NCI-H2227 (cell line): Measurements from ENCODE around the gene USPL1.
"Not testable (repeated sequence)": the region's sequence is repeated elsewhere in the genome, so short reads cannot be mapped to it uniquely, and the experiment has no call there.

ENCODE experiments used
- DNase-seq: peaks from one replicate; lab custom pipeline; 2025; ENCODE audit not compliant: unreplicated experiment; lab: John Stamatoyannopoulos, UW

Gene USPL1

DNA sequence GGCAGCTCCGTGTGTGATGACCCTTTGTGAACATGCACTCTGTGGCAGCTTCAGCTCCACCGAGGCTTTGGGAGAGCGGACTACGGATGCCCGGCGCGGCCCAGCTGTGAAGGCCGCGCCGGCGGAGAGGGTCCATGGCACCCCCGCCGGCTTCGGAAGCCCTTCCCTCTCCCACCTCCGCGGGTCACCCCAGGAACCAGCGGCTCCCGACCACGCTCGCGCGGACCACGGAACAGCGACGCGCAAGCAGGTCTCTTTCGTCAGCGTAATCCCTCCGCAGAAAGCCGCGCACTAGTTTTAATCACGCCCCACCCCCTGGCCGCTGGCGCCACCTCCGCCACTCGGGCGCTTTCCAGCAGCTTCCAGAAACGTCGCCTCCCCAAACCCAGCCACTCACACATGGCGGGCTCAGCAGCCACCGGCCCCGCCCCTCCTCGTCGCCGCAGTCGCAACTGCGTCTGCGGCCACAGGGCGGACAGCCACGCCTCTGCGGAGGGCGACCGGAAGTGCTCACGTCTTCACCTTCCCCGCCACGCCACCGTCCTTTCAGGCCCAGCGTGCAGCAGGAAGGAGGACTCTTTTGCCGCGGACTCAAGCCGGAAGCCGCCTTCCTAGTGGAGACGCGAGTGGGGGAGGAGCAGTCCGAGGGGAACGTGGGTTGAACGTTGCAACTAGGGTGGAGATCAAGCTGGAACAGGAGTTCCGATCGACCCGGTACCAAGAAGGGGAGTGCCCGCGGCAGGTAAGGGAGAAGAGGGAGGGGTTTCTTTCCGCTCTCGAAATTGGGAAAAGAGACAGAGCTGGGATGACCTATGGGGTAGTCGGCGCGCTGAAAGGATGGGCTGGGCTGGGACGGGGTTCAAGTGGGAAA lies at the start of gene USPL1:
USPL1 (plus strand) TSS at position 606 of the 871 bp plus-strand sequence. CDS start 3,221 bp downstream, outside the sequence.
- peak; percentile 97 for DNase-seq

DNA sequence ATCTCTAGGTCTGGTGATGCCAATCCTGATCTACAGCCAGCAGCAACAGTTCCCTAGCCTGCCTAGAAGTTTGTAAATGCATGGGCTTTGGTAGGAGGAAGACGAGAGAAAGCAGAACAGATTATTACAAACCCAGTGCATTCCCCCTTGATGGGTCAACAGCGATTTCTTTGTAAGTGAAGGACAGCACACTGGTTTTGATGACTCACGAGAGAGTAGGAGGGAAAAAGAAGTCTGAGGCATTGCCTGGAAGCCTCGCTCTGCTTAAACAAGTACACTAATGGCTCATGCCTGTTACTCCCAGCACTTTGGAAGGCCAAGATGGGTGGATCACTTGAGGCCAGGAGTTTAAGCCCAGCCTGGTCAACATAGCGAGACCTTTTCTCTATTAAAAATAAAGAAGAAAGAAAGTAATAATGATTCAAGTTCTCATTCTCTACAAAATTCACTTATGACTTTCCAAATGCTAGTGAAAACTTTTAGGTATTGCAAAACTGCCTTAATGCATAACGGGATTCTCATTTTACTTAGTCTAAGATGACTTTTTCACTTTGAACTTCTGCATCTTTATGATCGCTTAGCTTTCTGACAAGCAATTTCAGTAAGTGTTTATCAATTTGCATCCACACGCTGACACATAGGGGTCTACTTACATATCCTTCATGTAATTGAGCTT lies 47.7 kb upstream of the USPL1 start:
- DNase-seq, result no peak

DNA sequence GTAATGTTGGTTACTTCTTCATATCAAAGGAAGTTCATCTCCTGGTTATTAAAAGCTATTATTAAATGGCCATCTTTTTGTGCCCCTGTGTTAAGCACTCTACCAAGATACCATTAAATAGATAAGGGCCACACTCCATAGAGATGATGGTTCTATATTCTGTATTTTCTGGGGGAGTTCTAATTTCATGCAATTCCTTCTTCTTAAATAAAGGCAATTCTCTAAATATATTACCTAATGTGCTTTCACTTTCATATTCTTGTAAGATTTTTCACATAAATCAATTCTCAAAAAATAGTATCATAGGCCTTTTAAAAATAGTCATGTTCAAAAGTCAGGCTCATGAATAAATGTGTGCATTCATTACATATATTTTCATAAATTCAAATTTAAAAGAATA lies 47.0 kb upstream of the USPL1 start:
- no peak for DNase-seq

DNA sequence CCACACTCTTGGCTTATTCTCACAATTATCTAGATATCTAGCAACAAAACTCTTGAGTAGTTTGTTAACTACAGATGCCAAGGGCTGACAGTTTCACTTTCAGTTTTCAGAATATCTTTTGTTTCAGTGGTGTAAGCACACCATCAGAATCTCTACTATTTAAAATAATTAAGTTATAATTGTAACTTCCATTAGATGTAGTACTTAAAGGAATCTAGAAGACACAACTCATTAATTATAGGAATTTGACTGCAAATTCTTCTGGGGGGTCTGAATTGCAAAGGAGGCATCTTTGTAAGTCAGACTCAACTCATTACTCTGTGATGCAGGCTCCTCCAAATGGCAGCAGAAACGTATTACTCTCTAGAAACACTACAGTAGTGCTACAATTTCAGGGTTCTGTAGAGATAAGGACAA lies 44.9 kb upstream of the USPL1 start:
- DNase-seq, result no peak

DNA sequence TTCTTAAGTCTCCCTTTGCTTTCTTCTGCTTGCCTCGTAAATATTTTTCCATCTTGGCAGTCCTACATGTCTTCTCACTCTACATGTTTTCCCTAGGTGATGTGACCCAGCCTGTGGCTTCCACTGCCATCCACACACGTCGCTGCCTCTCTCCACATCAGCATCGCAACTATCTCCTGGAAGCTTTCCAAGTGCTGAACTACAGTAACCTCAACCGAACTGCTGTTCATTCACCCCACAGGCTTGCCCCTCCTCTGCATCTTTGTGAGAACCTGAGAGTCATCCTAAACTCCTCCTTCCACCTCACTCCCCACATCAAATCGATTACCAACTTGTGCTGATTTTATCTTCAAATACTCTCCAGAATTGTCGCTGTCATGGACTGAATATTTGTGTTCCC lies 41.2 kb upstream of the USPL1 start:
- peak; percentile 3 for DNase-seq

DNA sequence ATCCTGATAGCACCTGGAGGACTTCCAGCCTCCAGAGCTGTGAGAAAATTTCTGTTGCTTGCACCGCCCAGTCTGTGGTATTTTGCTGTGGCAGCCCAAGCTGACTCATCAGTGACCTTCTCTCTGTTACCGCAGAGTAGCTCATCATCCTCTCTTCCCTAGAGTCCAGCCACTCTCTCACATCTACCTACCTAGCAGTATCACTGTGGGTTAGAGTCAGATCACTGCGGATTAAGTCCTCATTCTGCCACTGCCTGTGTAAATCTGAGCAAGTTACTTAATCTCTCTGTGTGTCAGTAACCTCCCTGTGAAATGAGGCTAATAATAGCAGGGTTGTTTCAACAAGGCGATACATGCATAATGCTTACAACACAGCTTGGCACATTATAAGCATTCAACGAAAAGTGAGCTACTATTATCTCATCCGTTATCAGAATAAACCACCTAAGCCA lies 40.3 kb upstream of the USPL1 start:
- no peak for DNase-seq

DNA sequence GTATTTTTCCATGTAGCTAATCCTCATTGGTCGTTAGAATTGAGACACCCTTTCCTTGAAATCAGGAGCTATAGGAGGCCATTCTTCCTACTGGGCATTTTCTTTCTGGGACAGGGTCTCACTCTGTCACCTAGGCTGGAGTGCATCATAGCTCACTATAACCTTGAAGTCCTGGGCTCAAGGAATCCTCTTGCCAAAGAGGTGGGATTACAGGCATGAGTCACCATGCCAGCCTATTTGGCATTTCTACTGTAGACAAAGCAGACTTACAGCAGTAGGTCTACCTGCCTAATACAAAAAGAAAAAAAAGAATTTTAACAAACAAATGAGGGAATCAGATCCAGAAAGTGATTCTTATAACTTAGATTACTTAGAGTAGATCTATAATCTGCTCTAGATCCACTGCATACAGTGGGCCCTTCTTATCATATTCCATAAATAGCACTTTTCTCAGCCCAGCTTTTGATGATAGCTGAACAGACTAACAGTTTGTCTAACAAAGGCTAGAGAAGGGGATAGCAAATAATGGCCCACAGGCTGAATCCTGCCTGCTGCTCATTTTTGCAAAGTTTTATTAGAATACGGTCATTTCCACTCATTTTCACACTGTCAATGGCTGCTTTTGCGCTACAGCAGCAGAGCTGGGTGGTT lies 36.7 kb upstream of the USPL1 start:
- DNase-seq, result no peak

DNA sequence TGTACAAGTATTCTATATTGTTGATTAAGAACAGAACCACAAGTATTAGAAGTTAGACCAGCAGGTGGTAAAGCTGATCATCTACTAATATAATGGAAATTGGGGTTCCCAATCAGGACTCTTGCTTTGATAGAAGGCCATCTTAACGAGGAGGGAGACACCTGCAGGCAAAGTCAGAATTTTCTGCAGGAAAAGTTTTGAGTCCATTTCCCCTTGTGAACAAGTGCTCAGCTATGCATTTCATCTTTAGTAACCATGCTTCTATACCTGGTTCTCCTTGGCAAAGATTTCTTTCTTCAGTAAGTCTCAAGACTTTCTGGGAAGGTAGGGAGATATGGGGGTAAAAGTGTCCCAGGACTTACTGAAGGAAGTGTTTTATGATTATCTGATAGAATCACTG lies 36.1 kb upstream of the USPL1 start:
- DNase-seq, result no peak

DNA sequence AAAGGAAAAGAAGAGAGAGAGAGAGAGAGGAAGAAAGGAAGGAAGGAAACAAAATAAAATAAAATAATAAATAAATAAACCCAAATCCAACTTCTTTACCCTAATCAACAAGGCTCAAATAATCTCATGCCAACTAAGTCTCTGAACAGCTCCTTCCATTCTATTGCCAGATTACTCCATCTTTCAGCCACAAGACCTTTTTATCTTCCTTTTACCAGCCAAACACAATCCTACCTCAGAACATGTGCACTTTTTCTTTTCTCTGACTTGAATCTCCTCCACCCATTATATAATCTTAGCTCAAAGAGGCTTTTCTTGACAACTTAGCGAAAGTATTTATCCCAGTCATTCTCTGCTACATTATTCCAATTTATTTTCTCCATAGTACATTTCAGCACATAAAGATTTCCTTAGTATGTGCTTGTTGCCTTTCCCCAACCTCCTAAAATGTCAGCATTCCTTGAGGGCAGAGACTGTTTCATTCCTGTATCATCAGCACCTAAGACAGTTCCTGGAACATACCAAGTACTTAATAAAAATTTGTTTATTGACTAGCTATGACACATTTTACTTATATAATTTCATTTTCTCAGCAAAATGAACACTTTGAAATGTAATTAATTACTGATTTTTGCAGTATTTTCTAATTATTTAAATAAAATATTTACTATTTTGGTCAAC lies 33.5 kb upstream of the USPL1 start:
- no peak for DNase-seq

DNA sequence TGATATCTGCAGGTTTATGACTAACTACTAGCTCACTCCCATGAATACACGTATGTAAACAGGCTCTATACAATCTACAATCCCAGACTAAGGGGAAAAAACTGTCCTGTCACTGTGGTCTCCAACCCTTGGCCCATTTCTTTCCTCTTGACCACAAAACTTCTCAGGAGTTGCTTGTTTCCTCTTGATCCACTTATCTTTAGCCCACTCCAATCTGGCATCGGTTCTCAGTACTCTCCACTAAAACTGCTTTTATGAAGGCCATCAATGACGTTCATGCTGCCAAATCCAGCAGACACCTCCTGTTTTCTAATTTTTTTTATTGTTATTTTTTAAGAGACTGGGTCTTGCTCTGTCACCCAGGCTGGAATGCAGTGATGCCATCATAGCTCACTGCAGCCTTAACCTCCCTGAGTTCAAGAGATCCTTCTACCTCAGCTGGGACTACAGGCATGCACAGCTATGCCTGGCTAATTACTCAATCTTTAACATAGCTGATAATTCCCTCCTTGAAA lies 31.9 kb upstream of the USPL1 start:
- DNase-seq, result no peak

DNA sequence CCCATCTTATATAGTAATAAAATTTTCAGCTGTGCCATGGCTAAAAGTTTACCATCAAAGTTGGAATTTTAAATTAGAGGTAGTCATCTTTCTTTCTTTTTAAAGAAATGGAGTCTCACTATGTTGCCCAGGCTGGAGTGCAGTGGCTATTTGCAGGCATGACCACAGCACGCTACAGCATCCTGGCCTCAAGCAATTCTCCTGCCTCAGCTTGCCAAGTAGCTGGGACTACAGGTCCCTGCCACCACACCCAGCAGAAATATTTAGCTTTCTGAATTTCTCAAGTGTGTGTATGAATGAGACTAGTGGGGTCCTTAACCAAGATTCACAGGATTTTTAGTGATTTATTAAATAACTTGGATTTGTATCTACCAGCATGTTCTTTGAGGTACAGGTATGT lies 30.5 kb upstream of the USPL1 start:
- no peak for DNase-seq

DNA sequence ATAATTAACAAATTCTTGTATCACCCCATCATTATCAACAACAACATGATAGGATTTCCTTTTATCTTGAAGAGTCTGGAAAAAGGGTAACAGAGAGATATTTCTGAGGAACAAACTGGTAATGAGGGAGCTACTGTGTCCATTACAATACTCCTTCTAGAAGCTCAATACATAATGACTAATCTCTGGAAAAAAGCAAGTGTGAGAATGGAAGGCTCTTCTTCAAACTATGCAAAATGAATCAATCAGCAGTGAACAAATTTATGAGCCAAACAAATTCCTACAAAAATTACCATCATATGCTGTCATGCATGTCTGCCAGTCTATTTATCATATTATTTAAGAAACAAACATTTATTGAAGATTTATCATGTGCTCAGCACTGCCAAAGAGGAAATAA lies 30.0 kb upstream of the USPL1 start:
- DNase-seq, result no peak

DNA sequence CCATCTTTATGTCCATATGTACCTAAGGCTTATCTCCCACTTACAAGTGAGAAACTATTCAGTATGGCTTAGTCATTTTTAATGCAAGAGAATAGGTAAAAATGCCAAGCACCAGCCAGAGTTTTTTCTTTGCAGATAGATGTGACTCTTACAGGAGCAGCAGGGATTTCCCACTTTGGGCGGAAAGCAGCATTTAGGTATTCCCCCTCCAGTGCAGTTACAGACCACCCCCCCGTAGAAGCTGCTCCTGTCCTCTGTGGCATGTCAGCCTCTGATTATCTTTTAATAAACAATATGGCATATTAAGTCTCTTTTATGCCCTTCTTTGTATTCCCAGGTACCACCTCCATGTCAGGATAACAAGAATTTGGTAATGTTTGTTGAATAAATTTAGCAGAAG lies 24.7 kb upstream of the USPL1 start:
- no peak for DNase-seq

DNA sequence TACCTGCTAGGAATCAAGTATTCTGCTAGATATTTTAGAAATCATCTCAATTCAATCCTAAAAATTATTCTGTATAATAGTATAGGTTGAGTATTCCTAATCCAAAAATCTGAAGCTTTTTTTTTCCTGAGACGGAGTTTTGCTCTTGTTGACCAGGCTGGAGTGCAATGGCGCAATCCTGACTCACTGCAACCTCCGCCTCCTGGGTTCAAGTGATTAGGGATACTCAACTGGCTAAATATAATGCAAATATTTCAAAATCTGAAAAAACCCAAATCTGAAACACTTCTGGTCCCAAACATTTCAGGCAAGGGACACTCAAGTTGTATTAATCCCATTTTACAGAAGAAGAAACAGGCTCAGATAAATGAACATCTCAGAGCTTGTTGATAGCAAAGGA lies 17.2 kb upstream of the USPL1 start:
- no peak for DNase-seq

DNA sequence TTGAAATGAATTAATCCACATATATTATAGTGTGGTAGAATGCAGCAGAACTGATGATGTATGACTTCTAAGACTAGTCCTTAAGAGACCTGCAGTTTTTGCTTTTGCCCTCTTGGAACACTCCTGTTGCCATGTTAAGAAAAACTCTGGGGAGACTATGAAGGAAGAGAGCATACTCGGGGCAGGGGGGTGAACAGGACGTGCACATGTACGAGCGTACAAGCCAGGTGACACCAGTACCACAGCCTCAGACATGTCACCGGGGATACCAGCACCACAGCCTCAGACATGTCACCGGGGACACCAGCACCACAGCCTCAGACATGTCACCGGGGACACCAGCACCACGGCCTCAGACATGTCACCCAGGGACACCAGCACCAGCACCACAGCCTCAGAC lies 15.9 kb upstream of the USPL1 start:
- no peak for DNase-seq

DNA sequence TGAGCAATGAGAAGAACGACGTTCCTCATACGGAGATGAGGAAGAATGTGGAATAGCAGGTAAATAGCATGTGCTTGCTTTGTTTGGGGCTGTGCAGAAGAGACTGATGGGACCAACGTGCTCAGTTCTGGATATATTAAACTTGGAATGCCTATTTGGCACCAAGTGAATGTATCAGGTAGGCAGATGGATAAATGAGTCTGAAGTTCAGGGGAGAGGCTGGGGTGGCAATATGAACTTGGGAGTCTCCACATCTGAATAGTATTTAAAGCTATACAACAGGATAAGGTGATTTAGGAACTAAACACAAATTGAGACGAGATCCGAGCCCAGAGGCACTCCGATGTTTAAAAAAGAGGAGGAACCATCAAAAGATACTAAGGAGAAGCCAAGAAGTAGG lies 12.7 kb upstream of the USPL1 start:
- no peak for DNase-seq

DNA sequence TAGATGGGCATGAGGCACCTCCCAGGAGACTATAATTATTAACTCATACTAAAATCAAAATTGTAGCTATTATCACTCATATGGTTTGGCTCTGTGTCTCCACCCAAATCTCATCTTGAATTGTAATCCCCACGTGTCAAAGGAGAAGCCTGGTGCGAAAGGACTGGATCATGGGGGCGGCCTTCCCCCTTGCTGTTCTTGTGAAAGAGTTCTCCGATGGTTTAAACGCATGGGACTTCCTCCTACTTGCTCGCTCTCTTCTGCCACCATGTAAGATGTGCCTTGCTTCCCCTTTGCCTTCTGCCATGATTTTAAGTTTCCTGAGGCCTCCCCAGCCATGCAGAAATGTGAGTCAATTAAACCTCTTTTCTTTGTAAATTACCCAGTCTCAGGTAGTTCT lies 10.5 kb upstream of the USPL1 start:
- not testable (repeated sequence) for DNase-seq

DNA sequence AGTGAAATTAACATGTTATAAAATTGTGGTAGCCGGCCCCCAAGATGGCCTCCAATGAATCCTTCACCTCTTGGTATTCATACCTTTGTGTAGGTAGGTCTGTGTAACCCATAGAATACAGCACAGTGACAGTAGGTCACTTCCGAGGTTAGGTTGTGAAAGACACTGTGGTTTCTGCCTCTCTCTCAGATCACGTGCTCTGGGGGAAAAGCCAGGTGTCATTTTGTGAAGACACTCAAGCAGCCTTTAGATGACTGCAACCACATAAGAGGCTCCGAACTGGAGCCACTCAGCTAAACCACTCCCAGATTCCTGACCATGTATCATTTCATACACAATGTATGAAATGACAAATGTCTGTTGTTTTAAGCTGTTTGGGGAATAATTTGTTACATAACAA lies 9.8 kb upstream of the USPL1 start:
- DNase-seq, result no peak

DNA sequence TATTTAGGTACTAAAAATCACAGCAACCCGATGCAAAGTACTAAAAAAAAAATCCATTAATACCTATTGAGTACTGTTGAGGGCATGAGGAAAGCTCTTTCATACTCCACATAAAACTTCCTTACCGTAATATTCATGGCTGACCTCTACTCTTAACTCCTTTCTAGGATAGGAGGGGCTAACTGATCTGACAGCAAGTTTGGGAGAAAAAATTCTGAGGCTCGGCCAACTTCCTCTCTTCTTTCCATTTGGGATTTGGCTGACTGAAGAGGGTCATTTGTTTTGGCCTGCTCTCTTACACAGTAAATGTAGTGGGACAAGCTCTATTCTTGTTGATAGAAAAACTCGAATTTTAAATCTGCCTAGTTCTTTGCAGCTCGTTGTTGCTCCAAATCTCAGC lies 9.4 kb upstream of the USPL1 start:
- DNase-seq, result no peak

DNA sequence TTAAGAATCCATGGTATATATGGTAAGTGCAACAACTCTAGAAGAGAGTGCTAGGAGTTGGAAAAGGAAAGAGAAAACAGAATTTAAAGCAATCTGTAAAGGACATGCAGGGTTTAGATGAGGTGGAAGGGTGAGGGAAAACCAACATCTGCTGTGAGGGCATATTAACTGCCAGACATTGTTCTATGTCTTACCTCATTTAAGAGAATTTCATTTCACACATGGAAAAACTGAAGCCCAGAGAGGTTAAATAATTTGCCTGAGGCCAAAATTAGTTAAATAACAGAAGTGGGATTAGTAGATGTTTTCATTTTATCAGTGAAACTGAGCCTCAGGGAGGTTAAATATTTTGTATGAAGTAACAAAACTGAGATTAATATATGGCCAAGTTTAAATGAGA lies 7.4 kb upstream of the USPL1 start:
- no peak for DNase-seq

DNA sequence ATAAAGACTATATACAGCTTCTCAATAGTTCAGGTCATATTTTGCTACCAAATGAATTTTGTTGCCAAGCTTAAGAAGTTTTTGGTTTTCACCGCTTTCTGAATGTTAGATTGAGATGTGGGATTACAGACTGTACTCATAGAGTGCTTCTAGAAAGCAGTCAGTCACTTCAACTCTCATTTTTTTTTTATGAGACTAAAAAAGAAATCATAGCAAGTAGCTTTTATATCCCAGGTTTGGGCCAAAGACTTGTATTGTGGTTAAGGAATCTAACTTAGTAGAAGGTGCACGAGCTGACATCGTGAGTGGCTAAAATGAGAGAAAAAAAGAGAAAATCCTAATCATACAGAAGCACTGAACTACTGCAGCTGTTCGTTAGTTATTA lies 2.2 kb upstream of the USPL1 start:
- DNase-seq, result no peak
